SK-N-SH (cell line): ENCODE data around the gene PBX3.

Experiments
- GATA2 ChIP-seq: sonication (generic); formaldehyde crosslinking; IDR thresholded peaks from 2 replicates; pipeline ENCODE4 v1.5.0; 2020; ENCODE audit warnings: mild to moderate bottlenecking, missing genetic modification reagents
- POLR2AphosphoS5 ChIP-seq: IDR thresholded peaks from 2 replicates; pipeline ENCODE4 v1.6.1; 2012; ENCODE audit warnings: low read depth, low read length
- USF2 ChIP-seq: fragments of 150-350 bp; IDR thresholded peaks from 2 replicates; pipeline ENCODE4 v1.6.1; 2017; ENCODE audit warnings: antibody characterized with exemption, low read length, low read depth, borderline replicate concordance
- TF ChIP-seq, protein P1 (sequence below): fragments of 200-600 bp; sonication (generic); IDR thresholded peaks from 2 replicates; pipeline ENCODE4 v1.6.1; 2017; ENCODE audit warnings: antibody characterized with exemption, mild to moderate bottlenecking, moderate library complexity
- TF ChIP-seq, protein P2 (sequence below): IDR thresholded peaks from 2 replicates; pipeline ENCODE4 v1.4.0; 2012; ENCODE audit warnings: low read depth, borderline replicate concordance

DNA sequence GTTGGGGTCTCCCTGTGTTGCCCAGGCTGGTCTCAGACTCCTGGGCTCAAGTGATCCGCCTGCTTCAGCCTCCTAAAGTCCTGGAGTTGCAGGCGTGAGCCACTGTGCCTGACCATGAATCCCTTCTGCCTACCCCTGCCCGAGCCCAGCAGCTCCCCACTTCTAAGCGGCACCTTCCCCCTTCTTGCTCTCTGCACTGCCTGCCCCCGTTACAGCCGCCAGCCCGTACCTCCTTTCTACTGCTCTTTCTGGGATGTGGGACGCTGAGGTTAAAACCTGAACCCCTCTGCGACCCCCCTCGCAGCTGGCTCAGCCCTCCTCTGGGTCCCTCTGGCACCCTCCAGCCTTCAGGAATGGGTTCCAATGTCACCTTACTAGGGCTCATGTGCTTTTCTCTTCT, 249.6 kb downstream of the PBX3 start:
- TF ChIP-seq USF2 (no peak), GATA2 (CRISPR knock-in tag) (no peak), POLR2AphosphoS5 (no peak)
- TF ChIP-seq, protein P1, sequence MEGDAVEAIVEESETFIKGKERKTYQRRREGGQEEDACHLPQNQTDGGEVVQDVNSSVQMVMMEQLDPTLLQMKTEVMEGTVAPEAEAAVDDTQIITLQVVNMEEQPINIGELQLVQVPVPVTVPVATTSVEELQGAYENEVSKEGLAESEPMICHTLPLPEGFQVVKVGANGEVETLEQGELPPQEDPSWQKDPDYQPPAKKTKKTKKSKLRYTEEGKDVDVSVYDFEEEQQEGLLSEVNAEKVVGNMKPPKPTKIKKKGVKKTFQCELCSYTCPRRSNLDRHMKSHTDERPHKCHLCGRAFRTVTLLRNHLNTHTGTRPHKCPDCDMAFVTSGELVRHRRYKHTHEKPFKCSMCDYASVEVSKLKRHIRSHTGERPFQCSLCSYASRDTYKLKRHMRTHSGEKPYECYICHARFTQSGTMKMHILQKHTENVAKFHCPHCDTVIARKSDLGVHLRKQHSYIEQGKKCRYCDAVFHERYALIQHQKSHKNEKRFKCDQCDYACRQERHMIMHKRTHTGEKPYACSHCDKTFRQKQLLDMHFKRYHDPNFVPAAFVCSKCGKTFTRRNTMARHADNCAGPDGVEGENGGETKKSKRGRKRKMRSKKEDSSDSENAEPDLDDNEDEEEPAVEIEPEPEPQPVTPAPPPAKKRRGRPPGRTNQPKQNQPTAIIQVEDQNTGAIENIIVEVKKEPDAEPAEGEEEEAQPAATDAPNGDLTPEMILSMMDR = no peak
- TF ChIP-seq, protein P2, sequence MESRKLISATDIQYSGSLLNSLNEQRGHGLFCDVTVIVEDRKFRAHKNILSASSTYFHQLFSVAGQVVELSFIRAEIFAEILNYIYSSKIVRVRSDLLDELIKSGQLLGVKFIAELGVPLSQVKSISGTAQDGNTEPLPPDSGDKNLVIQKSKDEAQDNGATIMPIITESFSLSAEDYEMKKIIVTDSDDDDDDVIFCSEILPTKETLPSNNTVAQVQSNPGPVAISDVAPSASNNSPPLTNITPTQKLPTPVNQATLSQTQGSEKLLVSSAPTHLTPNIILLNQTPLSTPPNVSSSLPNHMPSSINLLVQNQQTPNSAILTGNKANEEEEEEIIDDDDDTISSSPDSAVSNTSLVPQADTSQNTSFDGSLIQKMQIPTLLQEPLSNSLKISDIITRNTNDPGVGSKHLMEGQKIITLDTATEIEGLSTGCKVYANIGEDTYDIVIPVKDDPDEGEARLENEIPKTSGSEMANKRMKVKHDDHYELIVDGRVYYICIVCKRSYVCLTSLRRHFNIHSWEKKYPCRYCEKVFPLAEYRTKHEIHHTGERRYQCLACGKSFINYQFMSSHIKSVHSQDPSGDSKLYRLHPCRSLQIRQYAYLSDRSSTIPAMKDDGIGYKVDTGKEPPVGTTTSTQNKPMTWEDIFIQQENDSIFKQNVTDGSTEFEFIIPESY = no peak
